GM19467 (cell line): ENCODE measurements around the gene SFXN3.

ENCODE experiments used
- ATAC-seq: cut with Tn5 transposase; IDR thresholded peaks from one replicate; pipeline ENCODE4 v1.9.1; 2021; ENCODE audit warnings: mild to moderate bottlenecking, moderate library complexity; ENCODE audit not compliant: unreplicated experiment

SFXN3 gene, protein sequence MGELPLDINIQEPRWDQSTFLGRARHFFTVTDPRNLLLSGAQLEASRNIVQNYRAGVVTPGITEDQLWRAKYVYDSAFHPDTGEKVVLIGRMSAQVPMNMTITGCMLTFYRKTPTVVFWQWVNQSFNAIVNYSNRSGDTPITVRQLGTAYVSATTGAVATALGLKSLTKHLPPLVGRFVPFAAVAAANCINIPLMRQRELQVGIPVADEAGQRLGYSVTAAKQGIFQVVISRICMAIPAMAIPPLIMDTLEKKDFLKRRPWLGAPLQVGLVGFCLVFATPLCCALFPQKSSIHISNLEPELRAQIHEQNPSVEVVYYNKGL

DNA sequence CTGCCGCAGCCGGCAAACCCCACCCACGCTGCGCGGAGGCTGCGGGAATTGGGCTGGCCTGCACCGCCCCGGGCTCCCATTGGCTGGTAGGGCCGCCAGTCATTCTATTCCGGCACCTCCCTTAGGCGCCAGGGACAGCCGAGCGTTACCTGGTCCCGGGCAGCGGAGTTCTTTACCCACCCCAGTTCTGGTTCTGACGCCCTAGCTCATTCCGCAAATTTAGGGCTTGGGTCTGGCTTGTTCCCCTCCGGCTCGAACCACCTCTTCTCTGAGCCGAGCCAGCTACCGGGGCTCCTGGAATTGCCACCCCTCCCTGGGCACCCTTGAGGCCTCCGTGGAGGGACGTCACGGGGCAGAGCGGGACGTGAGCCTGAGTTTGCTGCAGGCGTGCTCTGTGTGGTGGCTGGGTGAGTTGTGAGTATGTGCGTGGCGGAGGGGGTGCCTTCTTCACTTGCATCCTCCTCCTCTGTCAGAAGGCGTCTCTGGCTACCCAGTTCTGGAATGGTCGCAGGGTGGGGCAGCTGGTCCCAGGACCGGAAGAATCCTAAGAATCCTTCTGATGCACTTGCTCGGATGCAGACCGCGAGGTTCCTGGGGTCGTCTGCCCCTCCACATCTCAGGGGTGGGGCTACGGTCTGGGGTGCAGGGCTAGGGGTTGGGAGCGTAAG, at the start of gene SFXN3, which contains the start of gene PDZD7:
Gene SFXN3 (plus strand): TSS at position 107 of the 668 bp plus-strand sequence. CDS start 3,461 bp downstream, outside the sequence.
Gene PDZD7 (minus strand): TSS at position 2 of the 668 bp plus-strand sequence. CDS start 910 bp downstream, outside the sequence.
- ATAC-seq = peak; percentile 91

DNA sequence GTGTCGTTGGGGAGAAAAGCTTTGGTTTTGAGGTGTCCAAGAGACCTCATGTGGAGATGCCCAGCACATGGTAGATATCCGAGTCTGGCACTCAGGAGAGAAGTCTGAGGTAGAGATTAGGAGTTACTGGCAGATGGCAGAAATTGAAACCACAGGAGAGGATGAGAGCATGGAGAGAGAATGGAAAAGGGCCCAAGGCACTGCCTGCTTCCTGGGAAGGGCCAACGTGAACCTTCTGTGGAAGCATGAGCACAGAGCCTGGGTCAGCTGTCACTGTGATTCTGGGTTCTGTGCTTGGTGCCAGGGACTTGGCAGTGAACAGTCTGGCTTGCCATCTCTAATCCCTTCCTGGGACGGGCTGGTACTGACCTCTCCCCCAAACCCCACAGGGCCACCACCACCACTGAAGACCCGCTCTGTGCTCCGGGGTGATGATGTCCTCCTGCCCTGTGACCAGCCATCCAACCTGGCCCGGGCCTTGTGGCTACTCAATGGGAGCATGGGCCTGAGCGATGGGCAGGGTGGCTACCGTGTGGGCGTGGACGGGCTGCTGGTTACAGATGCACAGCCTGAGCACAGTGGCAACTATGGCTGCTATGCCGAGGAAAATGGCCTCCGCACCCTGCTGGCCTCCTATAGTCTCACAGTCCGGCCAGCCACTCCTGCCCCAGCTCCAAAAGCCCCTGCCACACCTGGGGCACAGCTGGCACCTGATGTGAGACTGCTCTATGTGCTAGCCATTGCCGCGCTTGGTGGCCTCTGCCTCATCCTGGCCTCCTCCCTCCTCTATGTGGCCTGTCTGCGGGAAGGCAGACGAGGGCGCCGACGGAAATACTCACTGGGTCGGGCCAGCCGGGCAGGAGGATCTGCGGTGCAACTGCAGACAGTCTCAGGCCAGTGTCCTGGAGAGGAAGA, 47.9 kb upstream of the SFXN3 start:
- no peak for ATAC-seq

DNA sequence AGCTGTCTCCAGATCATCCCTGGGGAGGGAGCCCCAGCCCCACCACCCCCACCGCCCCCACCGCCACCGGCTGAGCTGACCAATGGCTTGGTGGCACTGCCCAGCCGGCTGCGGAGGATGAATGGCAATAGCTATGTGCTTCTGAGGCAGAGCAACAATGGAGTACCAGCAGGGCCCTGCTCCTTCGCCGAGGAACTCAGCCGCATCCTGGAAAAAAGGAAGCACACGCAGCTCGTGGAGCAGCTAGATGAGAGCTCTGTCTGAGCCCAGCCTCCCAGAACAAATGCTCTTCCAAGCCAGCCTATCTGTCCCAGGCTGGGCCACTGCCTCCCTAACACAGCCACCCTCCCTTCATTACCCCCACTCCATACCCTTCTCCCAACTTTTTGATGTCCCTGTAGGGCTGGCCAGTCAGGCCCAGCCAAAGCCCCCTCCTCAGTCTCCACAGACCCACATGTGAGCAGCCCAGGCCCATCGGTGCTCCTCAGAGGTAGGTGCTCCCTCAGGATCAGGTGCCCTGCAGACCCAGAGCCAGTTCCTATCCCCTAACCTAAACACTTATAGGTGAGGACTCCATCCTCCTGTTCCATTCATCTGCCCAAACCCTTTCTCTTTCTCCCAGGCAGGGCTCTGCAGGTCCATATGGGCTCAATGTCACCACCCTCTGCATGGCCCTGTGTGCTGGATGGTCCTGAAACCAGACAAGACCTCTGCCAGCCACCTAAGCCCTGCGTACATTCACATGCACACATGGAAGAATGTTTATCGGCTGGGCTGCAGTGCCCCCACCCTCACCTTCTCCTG, 47.0 kb upstream of the SFXN3 start:
- no peak for ATAC-seq

DNA sequence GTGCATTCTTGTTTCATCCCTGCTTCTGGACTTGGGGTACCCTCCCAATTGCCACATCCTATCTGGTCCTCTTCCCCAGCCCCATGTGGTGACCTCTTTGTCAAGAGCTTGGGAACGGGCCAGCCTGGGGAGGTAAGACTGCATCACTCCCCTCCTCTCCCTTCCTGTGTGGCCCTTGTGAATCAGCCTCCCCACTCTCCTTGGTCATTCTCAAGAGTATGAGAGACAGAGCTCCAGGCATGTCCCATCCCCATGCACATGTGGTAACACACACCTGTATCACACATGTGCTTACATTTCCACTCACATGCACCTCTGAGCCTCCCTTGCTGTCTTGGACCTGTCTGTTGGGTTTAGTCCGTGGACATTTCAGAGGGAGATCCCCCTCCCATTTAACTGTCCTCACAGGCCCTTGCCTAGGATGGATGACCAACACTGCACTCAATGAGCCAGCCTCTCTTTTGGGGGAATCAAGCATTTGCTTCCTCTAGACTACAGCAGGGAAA, 46.3 kb upstream of the SFXN3 start:
- no peak for ATAC-seq

DNA sequence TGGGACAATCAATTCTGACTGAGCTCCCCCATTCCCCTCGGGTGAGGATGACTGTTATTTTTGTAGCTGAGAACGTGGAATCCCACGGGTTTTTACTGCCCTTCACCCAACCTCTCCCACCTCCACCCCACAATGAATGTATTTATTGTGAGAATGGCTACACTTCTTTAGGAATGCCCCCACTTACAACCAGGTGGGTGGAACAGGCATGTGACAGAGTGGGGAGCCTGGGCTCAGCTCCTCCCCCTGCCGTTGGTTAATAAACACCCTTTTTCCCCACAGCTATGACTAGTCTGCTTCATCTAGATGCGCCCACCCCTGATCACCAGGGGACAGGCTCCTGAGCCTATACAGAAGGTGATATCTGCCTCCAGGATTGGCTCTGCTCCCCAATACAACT, 45.7 kb upstream of the SFXN3 start:
- no peak for ATAC-seq

DNA sequence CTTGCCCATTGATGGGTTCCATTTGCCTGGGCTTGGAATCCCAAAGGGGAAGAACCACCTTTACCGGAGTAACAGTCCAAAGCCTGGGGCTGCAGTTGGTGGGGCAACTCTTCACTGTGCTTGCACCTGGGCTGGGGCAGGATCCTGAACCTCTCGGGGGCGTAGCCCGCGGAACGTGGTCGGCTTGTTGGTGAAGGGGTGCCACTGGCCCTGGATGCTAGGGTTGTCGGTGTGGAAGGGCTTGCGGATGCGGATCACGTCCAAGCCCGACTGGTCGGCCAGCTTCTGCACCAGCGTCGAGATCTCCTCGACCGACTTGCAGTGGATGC, 44.4 kb upstream of the SFXN3 start:
- ATAC-seq = no peak

DNA sequence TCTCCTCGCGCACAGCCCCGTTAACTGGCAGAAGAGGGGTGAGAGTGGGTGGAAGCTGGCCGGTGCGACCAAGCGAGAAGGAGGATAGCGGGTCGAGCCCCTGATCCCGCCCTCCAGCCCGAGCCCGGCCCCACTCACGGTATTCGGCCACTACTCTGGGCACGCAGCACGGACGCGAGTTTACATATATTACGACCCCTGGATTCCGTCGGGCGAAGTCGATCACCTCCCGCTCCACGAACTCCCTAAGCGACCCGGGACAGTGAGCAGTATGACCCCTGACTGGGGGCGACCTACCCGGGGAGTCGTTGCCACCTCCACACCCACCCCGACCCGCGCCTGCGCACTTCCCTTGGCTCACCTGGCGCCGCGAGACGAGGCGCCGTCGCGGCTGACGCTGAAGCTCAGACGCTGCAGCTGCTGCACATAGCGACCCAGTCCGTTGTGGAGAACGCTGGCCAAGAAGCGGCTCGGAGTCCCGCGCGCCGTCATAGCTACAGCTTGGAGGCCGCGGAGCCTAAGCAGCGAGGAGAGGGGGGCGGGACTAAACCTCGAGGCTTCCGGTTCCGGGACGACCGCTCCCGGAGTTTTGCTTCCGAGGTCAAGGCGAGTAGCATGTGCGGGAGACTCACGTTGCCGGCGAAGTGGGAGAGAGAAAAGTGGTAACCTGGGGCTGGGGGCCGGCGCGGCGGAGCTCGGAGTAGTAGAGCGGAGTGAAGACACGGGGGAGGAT, 43.9 kb upstream of the SFXN3 start, which contains the start of the genes MRPL43 and TWNK:
Gene MRPL43 (minus strand): TSS at position 546 of the 733 bp plus-strand sequence. CDS start 54 bp downstream, at position 492.
Gene TWNK (plus strand): TSS at position 592 of the 733 bp plus-strand sequence. CDS start 668 bp downstream, outside the sequence.
- peak; percentile 74 for ATAC-seq

DNA sequence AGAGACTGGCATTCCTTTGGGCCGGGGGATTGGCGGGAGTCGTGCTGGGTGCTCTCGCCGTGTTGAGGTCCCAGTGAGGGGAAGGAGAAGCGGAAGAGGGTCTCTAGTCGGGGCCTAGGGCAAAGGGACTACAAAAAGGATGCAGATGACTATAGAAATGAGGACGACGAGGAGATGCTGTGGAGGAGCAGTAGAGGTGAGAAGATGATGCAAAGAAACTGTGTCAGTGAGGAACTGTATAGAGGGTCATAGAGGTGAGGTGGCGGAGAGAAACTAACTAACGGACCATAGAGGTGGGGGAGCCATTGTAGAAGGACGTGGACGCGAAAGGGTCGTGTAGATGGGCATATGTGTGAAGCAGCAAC, 43.4 kb upstream of the SFXN3 start:
- no peak for ATAC-seq

DNA sequence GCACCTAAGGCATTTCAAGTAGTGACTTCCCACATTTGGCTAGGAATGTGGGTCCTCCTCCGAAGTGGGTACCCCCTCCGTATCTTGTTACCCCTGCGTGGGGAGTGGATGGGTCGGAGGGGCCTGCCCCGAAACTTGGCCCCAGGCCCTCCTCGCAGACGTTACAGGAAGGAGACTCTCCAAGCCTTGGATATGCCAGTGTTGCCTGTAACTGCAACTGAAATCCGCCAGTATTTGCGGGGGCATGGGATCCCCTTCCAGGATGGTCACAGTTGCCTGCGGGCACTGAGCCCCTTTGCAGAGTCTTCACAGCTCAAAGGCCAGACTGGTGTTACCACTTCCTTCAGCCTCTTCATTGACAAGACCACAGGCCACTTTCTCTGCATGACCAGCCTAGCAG, 42.9 kb upstream of the SFXN3 start:
- ATAC-seq = no peak

DNA sequence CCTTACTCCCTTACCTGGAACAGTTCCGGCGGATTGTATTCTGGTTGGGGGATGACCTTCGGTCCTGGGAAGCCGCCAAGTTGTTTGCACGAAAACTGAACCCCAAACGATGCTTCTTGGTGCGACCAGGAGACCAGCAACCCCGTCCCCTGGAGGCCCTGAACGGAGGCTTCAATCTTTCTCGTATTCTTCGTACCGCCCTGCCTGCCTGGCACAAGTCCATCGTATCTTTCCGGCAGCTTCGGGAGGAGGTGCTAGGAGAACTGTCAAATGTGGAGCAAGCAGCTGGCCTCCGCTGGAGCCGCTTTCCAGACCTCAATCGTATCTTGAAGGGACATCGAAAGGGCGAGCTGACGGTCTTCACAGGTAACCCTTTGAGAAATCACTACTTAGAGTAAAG, 41.9 kb upstream of the SFXN3 start:
- no peak for ATAC-seq

DNA sequence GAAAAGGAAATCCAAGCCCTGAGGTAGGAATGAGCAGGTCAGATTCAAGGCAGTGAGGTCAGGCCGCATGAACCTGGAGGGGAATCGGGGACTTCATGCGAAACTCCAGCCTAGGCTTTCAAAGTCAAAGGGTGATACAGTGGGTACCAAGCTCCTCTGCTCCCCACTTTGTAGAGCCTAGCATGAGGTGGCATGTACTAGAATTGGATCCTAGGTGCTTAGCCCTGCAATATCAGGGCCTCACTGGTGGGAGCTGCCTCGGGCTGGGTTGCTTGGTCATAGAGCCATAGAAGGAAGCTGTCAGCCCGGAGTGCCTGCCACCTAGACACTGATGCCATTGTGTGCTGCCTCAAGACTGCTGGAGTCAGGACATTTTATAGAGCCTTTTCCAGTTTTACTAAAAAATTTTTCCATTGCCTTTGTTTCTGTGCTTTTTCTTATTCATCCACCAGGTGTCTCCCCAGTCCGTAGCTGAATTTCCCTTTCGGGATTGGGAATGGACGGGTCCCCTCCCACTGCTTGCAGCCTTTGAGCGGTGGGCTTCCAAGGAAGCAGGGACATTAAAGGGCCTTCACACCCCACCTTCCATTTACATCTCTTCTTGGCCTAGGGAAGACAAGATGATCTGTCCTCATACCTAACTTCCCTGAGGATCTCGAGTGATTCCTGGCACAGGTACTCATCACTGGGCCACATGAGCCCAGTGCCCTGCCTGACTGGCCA, 36.9 kb upstream of the SFXN3 start:
- no peak for ATAC-seq

DNA sequence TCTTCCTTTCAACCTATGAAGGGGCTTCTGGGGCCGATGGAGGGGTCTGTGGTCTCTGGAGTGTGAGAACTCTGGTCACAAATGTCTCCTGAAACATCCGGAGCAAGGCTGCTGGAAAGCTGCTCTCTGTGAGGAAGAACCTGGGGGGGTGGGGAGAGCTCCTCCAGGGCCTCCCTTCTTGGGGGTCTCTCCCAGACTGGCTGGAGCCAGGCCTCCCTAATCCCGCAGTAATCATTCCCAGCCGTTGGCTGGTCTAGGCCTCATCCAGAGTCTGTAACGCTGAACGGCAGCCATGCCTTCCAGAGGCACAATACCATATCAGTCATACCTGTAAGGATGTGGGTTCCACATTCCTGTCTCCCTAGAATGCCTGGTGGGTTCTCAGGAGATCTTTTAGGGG, 35.9 kb upstream of the SFXN3 start:
- no peak for ATAC-seq

DNA sequence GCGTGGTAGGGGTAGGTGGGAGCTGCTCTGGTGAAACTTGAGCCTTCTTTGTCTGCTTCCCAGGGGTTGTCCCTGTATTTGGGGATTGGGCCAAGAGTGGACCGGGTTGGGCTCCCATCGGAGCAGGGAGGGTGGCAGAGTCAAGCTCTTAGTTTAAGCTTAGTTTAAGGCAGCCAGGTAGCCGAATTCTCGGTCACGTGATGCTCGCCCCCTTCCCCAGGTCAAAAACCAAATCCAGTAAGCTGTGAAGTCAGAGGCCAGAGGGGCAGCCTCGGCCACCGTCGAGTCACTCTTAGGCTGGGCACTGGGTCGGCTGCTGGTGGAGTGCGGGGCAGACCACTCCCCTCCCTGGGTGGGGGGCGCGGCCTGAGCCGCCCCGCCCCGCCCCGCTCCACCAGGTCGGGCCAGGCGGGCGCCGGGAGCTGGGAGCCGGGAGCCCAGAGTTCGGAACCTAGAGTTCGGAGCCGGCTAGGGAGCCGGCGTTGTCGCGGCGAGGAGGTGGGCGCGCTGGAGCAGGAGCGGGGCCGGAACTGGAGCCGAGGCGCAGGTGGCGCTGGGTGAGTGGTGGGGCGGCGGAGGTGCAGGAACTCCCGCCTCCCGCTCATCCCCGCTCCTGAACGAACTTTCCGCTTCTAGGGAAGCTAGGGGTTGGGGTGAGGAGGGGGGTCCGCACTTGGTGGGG, 34.2 kb upstream of the SFXN3 start:
- ATAC-seq = no peak

DNA sequence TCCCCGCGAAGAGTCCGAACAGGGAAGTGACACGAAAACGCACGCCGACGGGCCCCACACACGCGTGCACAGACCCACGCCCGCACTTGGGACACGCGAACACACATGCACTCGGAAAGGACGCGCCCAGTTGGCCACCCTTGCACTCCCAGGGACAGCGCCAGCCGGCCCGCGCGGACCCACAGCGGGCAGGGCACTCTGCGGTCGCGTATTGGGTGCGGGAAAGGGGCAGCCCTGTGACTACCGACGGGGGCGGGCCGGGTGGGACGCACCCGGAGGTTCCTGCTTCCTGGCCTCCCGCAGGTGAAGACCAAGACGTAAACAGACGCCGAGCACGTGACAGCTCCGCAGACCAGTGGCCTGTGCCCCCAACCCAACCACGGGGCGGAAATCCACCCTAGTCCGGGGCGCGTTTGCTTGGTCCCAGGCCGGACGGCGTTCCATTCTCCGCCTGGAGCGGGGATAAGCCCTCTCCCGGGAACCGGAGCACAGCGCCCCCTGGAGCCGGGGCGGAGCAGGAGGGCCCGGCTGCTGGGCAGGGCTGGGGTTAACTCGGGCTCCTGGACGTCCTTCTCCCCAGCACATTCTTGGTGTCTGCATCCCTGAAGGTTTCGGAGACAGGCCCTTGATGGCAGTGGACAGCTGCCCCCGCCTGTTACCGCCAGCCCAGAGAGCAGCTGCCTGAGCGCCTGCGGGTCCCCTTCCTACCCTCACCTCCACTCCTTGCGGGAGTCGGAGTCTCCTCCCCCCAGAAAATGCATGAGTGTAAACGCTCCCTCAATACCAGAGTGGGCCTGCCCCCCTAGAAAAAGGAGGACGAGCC, 33.5 kb upstream of the SFXN3 start:
- ATAC-seq = no peak

DNA sequence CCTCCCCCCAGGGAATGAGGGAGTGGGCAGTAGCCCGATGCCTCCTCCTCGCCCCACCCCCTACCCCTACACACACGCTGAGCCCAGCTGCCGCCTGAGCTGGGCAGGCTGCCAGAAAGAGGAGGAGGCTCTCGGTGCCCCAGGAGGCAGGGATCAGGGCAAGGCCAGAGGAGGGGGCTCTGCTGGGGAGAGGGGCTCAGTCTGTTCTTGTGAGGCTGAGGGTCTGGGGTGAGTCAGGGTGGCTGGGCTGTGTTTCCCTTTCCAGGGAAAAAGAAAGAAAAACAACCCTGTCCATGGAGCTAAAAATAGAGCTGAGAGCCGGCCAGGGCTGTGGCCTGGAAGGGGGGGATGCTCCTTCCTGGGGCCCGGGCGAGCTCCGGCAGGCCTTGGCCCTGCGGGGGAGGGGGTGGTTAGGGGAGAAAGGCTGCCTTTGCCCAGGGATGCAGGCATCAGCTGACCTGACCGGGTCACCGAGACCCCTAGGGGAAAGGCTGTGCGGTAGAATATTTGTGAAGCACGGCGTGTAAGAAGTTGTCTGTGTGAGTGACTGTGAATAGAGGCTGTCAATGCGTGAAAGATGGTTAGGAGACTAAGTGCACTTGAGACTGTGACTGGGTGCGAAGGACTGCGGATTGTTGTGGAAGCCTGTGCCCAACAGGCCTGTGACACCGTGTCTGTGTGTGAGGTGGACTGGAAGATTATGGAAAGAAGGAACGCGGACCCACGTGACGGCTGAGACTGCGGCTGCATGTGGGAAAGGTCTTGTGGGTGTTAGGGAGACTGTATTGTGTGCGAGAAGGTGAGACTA, 32.6 kb upstream of the SFXN3 start:
- ATAC-seq = no peak

DNA sequence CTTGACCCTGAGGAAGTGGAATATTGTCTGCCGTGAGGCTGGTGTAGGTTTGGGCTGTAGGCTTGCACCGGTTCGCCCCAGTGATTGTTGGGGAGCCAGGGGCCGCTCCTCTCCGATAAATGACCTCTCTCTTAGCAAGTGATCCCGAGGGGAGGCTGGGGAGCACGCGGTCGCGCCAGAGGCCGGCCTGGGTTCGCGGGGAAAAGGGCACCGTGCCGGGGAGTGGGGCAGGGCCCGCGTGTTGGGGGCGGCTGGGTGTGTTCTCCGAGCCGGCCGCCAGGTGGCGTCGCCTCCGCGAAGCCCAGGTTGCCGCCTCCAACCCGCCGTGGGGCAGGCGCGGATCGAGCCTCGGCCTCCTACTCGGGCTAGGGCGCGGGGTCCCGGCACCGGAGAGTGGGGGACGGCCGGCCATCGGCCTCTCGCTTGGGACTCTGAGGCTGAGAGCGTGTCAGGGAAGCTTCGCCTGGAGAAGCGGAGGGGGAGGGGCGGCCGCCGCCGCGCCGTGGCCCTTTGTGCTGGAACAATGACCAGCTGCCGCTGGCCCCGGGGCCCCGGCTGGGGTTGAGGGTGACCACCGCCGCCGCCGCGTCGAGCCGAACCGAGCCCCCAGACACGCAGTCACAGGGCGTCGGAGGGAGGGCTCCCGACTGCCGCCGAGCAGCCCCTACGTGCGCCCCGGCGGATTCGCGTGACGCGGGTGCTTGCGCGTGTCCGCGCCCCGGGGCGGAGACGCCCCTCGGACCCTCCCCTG, 31.9 kb upstream of the SFXN3 start:
- ATAC-seq = peak; percentile 44
